DOHH2 (cell line): ENCODE data around the gene ARHGAP27.

Experiments used
- EZH2phosphoT487 ChIP-seq: fragments of 200-600 bp; sonication (generic); IDR thresholded peaks from 2 replicates; pipeline ENCODE4 v1.6.1; 2017; ENCODE audit warnings: borderline replicate concordance, mild to moderate bottlenecking, antibody characterized with exemption, low read length, moderate library complexity, mixed read lengths
- TF ChIP-seq, protein P1 (sequence below): fragments of 200-600 bp; sonication (generic); IDR thresholded peaks from one replicate; pipeline ENCODE4 v1.5.1; 2014; ENCODE audit warnings: antibody characterized with exemption, mild to moderate bottlenecking, low read depth, low read length; ENCODE audit not compliant: poor library complexity, severe bottlenecking

DNA sequence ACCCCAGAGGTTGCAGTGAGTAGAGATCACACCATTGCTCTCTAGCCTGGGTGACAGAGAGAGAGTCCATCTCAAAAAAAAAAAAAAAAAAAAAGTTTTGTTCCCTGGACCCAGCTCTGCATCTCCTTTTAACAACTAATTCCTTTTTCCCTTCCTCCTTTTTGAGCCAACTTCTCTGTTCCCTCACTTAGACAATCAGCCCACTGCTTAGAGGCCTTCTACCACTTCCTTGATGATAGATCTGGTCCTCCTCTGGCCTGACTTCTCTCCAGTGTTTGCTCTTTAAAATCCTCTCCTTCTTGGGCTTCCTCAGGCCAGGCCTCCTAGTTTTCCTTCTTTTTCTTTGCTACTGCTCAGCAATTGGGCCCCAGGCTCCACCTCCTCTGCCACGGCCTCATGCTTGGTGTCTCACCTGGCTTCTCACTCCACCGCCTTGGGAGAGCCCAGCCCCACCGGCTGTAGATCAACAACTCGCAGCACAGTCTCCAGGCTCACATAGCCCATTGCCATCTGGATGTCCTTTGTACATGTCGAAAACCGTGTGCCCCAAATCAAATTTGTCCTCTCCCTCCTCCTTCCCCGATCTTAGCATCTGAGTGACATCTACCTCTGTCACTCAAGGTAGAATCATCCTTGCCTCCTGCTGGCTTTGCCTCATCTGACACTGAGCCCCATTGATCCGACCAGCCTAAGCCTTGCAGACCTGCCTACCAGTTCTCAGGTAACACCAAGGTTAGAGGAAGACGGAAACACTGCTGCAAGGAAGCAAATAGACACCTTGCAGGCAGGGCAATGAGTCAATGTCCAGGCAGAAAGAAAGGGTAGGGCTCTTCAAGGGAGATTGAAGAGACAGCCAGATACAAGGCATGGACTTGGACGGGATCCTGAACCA is 17.4 kb downstream of the ARHGAP27 start:
- TF ChIP-seq, protein P1, sequence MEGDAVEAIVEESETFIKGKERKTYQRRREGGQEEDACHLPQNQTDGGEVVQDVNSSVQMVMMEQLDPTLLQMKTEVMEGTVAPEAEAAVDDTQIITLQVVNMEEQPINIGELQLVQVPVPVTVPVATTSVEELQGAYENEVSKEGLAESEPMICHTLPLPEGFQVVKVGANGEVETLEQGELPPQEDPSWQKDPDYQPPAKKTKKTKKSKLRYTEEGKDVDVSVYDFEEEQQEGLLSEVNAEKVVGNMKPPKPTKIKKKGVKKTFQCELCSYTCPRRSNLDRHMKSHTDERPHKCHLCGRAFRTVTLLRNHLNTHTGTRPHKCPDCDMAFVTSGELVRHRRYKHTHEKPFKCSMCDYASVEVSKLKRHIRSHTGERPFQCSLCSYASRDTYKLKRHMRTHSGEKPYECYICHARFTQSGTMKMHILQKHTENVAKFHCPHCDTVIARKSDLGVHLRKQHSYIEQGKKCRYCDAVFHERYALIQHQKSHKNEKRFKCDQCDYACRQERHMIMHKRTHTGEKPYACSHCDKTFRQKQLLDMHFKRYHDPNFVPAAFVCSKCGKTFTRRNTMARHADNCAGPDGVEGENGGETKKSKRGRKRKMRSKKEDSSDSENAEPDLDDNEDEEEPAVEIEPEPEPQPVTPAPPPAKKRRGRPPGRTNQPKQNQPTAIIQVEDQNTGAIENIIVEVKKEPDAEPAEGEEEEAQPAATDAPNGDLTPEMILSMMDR: no peak
- TF ChIP-seq EZH2phosphoT487: no peak
